ENCODE results near the gene RHEB.

Gene RHEB

DNA sequence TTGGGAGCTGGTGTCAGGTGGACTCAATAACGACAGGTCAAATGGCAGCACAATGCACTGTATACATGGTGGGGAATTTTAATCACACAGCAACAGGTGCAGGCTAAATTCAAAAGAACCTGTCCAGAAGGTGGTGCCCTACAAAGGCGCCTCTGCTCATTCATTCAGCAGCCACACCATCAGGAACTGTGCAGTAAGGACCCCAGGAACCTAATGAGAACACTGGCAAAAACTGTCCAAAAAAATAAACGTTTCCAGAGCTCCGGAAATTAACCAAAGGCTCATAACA is 57.8 kb downstream of the RHEB start:
- Histone ChIP-seq H3K4me3 (ENCODE audit: low read length) (no peak overlapping the region), H3K27ac (ENCODE audit: low read length) (no peak overlapping the region), H3K36me3 (replicated peaks; ENCODE audit: low read depth, low read length) (peaks cover 43% of the 10 kb centered on the region), H3K27me3 (ENCODE audit: low read depth, low read length) (peaks cover 8% of the 10 kb centered on the region), H3K4me2 (ENCODE audit: low read length) (no peak overlapping the region), H2AFZ (ENCODE audit: low read depth, low read length) (no peak overlapping the region), H3K4me1 (ENCODE audit: low read length) (no peaks in the 10 kb centered on the region), H3K9me3 (ENCODE audit: insufficient read depth, low read length) (peaks cover 18% of the 10 kb centered on the region), H4K20me1 (ENCODE audit: insufficient read depth, low read length) (peaks cover 5% of the 10 kb centered on the region), H3K79me2 (ENCODE audit: low read length) (no peaks in the 10 kb centered on the region), H3K9ac (ENCODE audit: low read length) (no peak overlapping the region)
- TF ChIP-seq, protein P1, sequence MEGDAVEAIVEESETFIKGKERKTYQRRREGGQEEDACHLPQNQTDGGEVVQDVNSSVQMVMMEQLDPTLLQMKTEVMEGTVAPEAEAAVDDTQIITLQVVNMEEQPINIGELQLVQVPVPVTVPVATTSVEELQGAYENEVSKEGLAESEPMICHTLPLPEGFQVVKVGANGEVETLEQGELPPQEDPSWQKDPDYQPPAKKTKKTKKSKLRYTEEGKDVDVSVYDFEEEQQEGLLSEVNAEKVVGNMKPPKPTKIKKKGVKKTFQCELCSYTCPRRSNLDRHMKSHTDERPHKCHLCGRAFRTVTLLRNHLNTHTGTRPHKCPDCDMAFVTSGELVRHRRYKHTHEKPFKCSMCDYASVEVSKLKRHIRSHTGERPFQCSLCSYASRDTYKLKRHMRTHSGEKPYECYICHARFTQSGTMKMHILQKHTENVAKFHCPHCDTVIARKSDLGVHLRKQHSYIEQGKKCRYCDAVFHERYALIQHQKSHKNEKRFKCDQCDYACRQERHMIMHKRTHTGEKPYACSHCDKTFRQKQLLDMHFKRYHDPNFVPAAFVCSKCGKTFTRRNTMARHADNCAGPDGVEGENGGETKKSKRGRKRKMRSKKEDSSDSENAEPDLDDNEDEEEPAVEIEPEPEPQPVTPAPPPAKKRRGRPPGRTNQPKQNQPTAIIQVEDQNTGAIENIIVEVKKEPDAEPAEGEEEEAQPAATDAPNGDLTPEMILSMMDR (IDR thresholded peaks at IDR 0.05; ENCODE audit: low read depth, low read length) = no peak
- TF ChIP-seq EZH2phosphoT487 (IDR thresholded peaks at IDR 0.05; ENCODE audit: low read depth) = no peak

DNA sequence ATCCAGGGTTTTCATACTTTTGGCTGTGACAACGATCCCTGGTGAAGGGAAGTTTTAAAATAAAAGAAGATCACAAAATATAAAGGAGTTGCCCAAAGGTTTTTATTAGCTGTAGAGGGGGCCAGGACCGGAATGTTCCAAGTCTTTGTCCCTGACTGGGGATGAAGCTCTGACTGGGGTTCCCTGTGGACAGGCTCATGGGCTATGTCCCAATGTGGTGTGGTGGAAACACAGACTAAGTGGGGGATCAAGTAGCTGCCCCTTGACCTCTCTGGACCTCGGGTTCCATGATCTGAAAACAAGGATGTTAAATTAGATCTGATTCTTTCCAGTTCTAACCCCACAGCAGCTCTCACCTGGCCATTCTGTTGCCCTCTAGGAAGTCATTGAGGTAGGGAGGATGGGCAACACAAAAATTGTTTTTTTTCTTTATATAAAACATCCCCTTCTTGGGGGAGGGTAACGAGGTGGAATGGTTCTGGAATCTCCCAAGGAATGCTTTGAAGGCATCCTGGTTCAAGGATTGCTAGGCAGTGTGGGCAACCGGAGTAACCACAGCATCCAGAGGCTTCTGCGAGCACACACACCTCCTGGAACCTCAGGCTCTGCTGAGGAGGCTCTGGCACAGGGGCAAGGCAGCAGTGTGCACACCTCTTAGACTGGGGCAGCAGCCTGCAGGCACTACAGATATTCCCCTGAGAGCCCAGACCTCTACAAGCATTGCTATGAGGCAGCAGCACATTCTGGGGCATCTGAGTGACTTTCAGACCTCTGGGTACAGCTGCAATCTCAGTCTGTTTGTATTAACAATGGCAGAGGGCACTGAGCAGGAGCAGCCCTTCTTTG is 58.4 kb downstream of the RHEB start:
- Histone ChIP-seq H3K27me3 (ENCODE audit: low read depth, low read length) (peaks cover 9% of the 10 kb centered on the region), H2AFZ (ENCODE audit: low read depth, low read length) (no peak overlapping the region), H4K20me1 (ENCODE audit: insufficient read depth, low read length) (peaks cover 3% of the 10 kb centered on the region), H3K9me3 (ENCODE audit: insufficient read depth, low read length) (peaks cover 18% of the 10 kb centered on the region), H3K4me1 (ENCODE audit: low read length) (no peaks in the 10 kb centered on the region), H3K9ac (ENCODE audit: low read length) (no peak overlapping the region), H3K4me3 (ENCODE audit: low read length) (no peak overlapping the region), H3K27ac (ENCODE audit: low read length) (no peak overlapping the region), H3K79me2 (ENCODE audit: low read length) (no peaks in the 10 kb centered on the region), H3K4me2 (ENCODE audit: low read length) (no peak overlapping the region), H3K36me3 (replicated peaks; ENCODE audit: low read depth, low read length) (peaks cover 41% of the 10 kb centered on the region)
- TF ChIP-seq EZH2phosphoT487 (IDR thresholded peaks at IDR 0.05; ENCODE audit: low read depth) = no peak
- TF ChIP-seq, protein P1 (IDR thresholded peaks at IDR 0.05; ENCODE audit: low read depth, low read length) = no peak

DNA sequence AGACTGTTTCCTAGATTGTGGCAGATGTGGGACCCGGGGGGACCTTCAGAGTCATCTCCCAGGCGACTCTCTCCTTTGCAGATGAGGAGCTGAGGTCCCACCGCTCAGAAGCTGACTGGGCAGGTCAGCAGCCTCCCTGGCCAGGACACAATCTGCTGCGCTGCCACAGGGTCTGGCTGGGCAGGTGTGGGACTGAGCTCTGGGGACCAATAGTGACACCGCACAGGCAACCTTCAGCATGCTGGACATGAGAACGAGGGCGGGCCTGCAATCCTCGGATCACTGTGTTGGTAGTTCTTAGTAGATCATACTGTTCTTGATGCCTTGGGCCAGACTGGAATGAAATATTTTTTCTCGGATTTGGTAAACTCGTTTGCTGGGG is 59.2 kb downstream of the RHEB start:
- TF ChIP-seq, protein P1 (IDR thresholded peaks at IDR 0.05; ENCODE audit: low read depth, low read length) = no peak
- no peak for TF ChIP-seq EZH2phosphoT487 (IDR thresholded peaks at IDR 0.05; ENCODE audit: low read depth)
- H3K4me2 ChIP-seq (ENCODE audit: low read length) = no peak overlapping the region
- peaks cover 9% of the 10 kb centered on the region for H3K27me3 ChIP-seq (ENCODE audit: low read depth, low read length)
- H3K27ac ChIP-seq (ENCODE audit: low read length) = no peak overlapping the region
- H3K79me2 ChIP-seq (ENCODE audit: low read length) = no peaks in the 10 kb centered on the region
- no peaks in the 10 kb centered on the region; the same call in 1 of the 2 replicates for H4K20me1 ChIP-seq (ENCODE audit: insufficient read depth, low read length)
- peaks cover 18% of the 10 kb centered on the region for H3K9me3 ChIP-seq (ENCODE audit: insufficient read depth, low read length)
- H3K9ac ChIP-seq (ENCODE audit: low read length) = no peak overlapping the region
- H2AFZ ChIP-seq (ENCODE audit: low read depth, low read length) = no peak overlapping the region
- no peaks in the 10 kb centered on the region for H3K4me1 ChIP-seq (ENCODE audit: low read length)
- H3K4me3 ChIP-seq (ENCODE audit: low read length) = no peak overlapping the region
- peaks cover 34% of the 10 kb centered on the region for H3K36me3 ChIP-seq (replicated peaks; ENCODE audit: low read depth, low read length)

DNA sequence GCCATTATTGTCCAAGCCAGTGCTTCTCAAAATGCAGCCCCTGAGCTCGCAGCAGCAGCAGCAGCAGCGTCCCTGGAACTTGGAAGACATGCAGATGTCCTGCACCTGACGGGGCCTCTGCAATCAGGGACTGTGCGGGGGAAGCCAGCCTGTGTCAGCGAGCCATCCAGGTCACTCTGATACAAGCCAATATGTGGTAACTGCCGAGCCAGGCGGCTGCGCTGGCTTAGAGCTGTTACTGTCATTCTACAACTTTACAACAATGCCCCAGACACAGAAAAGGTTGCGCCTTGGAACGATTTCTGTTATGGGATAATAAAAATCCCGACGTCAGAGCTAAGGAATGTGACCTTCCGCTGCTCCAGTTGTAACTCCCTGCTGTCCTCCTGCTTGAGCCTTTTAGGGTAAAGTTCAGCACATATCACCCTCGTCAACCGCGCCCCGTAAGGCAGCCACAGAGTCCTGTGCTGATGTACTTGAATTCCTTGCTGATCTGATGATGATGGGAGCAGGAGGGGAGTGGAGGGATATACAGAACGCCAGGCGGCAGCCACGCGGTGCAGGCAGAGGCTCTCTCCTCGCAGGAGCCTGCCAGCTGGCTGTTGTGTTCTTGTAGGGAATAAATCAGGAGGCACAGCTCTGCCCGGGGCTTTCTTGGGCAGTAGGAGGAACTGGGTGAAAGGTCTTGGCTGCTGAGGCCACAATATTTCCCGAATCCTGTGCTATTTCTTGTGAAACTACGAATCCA is 59.8 kb downstream of the RHEB start:
- no peak overlapping the region for H3K9ac ChIP-seq (ENCODE audit: low read length)
- no peak overlapping the region for H3K4me3 ChIP-seq (ENCODE audit: low read length)
- H3K27ac ChIP-seq (ENCODE audit: low read length) = no peak overlapping the region
- H2AFZ ChIP-seq (ENCODE audit: low read depth, low read length) = no peak overlapping the region
- H3K36me3 ChIP-seq (replicated peaks; ENCODE audit: low read depth, low read length) = peaks cover 29% of the 10 kb centered on the region
- peaks cover 18% of the 10 kb centered on the region for H3K9me3 ChIP-seq (ENCODE audit: insufficient read depth, low read length)
- H3K4me2 ChIP-seq (ENCODE audit: low read length) = no peak overlapping the region
- TF ChIP-seq, protein P1 (IDR thresholded peaks at IDR 0.05; ENCODE audit: low read depth, low read length) = no peak
- TF ChIP-seq EZH2phosphoT487 (IDR thresholded peaks at IDR 0.05; ENCODE audit: low read depth) = no peak
- no peaks in the 10 kb centered on the region; the same call in 1 of the 2 replicates for H4K20me1 ChIP-seq (ENCODE audit: insufficient read depth, low read length)
- H3K4me1 ChIP-seq (ENCODE audit: low read length) = no peaks in the 10 kb centered on the region
- H3K27me3 ChIP-seq (ENCODE audit: low read depth, low read length) = peaks cover 9% of the 10 kb centered on the region
- no peaks in the 10 kb centered on the region for H3K79me2 ChIP-seq (ENCODE audit: low read length)
